IMR-90 (cell line): ENCODE measurements around the gene HVCN1.

ENCODE experiments used
- BHLHE40 ChIP-seq: fragments of 150-350 bp; IDR thresholded peaks from 2 replicates; pipeline ENCODE4 v1.6.1; 2016; ENCODE audit warnings: mild to moderate bottlenecking, low read depth, low read length
- CHD1 ChIP-seq: IDR thresholded peaks from 2 replicates; pipeline ENCODE4 v1.6.1; 2012; ENCODE audit warnings: low read depth, low read length, improper control_type of control experiment
- MAZ ChIP-seq: IDR thresholded peaks from 2 replicates; pipeline ENCODE4 v1.6.1; 2012; ENCODE audit warnings: low read depth, mild to moderate bottlenecking, low read length, improper control_type of control experiment, moderate library complexity, borderline replicate concordance
- MXI1 ChIP-seq: IDR thresholded peaks from 2 replicates; pipeline ENCODE4 v1.6.1; 2012; ENCODE audit warnings: low read depth, mild to moderate bottlenecking, low read length, moderate library complexity, borderline replicate concordance
- POLR2A ChIP-seq: IDR thresholded peaks from 2 replicates; pipeline ENCODE4 v1.6.1; 2012; ENCODE audit warnings: mild to moderate bottlenecking, low read depth, low read length
- RAD21 ChIP-seq: IDR thresholded peaks from 2 replicates; pipeline ENCODE4 v1.6.1; 2012; ENCODE audit warnings: low read length, improper control_type of control experiment
- RCOR1 ChIP-seq: IDR thresholded peaks from 2 replicates; pipeline ENCODE4 v1.6.1; 2012; ENCODE audit warnings: mild to moderate bottlenecking, low read length, improper control_type of control experiment; ENCODE audit not compliant: insufficient replicate concordance
- SMC3 ChIP-seq: fragments of 150-350 bp; IDR thresholded peaks from 2 replicates; pipeline ENCODE4 v1.6.1; 2016; ENCODE audit warnings: low read depth, mild to moderate bottlenecking, antibody characterized with exemption, low read length, moderate library complexity
- USF2 ChIP-seq: fragments of 150-350 bp; IDR thresholded peaks from 2 replicates; pipeline ENCODE4 v1.6.1; 2017; ENCODE audit warnings: mild to moderate bottlenecking, antibody characterized with exemption, low read length, low read depth
- TF ChIP-seq, protein P1 (sequence below): conservative IDR thresholded peaks from 2 replicates; pipeline ENCODE4 v1.5.1; 2012; ENCODE audit warnings: mild to moderate bottlenecking, low read depth, low read length, improper control_type of control experiment
- TF ChIP-seq, protein P2 (sequence below): fragments of 150-350 bp; IDR thresholded peaks from 2 replicates; pipeline ENCODE4 v1.6.1; 2016; ENCODE audit warnings: low read depth, mild to moderate bottlenecking, low read length, moderate library complexity, borderline replicate concordance

DNA sequence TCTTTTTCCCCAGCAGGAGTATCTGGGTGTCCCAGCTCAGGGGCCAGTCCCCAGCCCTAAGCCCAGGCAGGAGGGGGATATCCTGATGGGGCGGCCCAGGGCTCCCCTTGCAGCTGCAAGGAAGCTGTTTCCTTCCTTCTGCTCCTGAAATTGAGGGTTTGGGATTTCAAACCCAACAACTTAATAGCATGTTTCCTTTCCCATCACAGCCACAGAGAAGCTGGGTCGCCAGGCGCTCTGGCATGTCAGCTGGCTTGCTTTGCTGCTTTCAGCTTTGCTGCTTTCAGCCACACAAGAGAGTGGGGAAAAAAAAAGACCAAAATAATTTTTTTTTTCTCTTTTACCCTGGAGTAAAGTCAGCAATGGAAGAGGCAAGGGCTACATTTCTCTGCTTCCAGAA is 30.0 kb downstream of the HVCN1 start:
- no peak for TF ChIP-seq POLR2A
- TF ChIP-seq, protein P1, sequence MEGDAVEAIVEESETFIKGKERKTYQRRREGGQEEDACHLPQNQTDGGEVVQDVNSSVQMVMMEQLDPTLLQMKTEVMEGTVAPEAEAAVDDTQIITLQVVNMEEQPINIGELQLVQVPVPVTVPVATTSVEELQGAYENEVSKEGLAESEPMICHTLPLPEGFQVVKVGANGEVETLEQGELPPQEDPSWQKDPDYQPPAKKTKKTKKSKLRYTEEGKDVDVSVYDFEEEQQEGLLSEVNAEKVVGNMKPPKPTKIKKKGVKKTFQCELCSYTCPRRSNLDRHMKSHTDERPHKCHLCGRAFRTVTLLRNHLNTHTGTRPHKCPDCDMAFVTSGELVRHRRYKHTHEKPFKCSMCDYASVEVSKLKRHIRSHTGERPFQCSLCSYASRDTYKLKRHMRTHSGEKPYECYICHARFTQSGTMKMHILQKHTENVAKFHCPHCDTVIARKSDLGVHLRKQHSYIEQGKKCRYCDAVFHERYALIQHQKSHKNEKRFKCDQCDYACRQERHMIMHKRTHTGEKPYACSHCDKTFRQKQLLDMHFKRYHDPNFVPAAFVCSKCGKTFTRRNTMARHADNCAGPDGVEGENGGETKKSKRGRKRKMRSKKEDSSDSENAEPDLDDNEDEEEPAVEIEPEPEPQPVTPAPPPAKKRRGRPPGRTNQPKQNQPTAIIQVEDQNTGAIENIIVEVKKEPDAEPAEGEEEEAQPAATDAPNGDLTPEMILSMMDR = no peak
- TF ChIP-seq MXI1 = no peak
- TF ChIP-seq RAD21 = no peak
- TF ChIP-seq CHD1 = no peak
- TF ChIP-seq BHLHE40 = no peak
- TF ChIP-seq SMC3 = no peak
- no peak for TF ChIP-seq RCOR1
- no peak for TF ChIP-seq MAZ
- TF ChIP-seq USF2 = no peak
- TF ChIP-seq, protein P2, sequence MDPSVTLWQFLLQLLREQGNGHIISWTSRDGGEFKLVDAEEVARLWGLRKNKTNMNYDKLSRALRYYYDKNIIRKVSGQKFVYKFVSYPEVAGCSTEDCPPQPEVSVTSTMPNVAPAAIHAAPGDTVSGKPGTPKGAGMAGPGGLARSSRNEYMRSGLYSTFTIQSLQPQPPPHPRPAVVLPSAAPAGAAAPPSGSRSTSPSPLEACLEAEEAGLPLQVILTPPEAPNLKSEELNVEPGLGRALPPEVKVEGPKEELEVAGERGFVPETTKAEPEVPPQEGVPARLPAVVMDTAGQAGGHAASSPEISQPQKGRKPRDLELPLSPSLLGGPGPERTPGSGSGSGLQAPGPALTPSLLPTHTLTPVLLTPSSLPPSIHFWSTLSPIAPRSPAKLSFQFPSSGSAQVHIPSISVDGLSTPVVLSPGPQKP = no peak
